ENCODE results near the gene MLN.

MLN gene

DNA sequence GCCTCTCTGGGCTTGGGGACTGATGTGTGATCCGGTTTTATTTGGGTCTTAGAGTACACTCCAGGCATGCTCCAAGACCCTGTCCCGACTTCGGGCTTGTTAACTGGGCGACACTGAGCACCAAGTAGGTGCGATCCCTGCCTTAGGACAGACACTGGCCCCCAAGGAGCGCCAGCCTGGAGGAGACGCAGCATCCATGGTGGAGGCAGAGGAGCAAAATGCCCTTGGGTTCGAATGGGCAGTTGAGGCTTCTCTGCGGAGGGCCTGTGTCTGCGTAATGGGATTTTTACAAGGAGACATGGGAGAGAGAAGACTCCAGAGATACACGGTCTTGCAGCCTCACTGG is 14.3 kb downstream of the MLN start:
- Histone ChIP-seq H3K4me3 (ENCODE audit: low read depth, low read length) (peak overlapping the region; percentile 21), H3K27me3 (no peaks in the 10 kb centered on the region), H3K9me3 (no peaks in the 10 kb centered on the region), H3K4me1 (peaks cover 6% of the 10 kb centered on the region; the same call in 1 of the 2 replicates), H3K36me3 (no peaks in the 10 kb centered on the region)
- TF ChIP-seq, protein P1, sequence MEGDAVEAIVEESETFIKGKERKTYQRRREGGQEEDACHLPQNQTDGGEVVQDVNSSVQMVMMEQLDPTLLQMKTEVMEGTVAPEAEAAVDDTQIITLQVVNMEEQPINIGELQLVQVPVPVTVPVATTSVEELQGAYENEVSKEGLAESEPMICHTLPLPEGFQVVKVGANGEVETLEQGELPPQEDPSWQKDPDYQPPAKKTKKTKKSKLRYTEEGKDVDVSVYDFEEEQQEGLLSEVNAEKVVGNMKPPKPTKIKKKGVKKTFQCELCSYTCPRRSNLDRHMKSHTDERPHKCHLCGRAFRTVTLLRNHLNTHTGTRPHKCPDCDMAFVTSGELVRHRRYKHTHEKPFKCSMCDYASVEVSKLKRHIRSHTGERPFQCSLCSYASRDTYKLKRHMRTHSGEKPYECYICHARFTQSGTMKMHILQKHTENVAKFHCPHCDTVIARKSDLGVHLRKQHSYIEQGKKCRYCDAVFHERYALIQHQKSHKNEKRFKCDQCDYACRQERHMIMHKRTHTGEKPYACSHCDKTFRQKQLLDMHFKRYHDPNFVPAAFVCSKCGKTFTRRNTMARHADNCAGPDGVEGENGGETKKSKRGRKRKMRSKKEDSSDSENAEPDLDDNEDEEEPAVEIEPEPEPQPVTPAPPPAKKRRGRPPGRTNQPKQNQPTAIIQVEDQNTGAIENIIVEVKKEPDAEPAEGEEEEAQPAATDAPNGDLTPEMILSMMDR (IDR thresholded peaks at IDR 0.05; ENCODE audit: low read depth, low read length), result no peak
- no peak for DNase-seq

DNA sequence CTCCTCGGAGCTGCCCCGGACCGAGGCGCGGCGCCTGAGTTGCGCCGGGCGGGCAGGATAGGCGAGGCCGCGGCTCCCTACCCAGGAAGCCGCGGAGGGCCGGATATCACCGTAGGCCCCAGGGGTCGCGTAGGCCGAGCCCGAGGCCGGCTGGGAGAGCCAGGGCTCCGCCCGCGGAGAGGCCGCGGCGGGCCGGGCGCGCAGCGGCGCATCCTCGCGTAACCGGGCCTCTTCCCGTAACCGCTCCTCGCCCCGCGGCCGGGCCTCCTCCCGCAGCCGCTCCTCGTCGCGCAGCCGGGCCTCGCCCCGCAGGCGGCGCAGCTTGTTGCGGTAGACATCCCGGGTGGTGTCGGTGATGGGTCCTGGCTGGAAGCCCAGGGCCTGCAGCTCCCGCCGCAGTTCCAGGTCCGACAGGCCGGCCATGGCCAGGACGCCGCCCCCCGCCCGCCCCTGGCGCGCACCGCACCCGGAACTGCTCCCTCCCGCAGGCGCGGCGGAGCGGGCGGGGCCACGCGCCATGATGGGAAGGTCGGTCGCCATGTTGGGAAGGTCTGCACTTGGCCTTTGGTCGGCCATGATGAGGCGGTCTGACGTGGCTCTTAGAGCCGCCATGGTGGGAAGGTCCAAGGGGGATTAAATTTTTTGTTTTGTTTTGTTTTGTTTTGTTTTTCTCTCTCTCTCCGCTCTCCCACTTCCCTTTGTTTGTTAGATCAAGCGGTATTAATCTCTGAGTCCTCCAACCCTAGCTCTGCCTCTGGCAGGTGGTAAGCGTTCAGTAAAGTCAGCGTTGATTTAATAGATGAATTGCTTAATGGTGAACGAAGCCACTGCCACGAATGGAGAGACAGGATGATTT is 14.9 kb downstream of the MLN start, which contains the start of gene LEMD2:
Gene LEMD2, minus strand, starts transcription at position 437 of the 856 bp plus-strand sequence. Its CDS starts 14 bp downstream, at position 423.
- TF ChIP-seq, protein P1 (IDR thresholded peaks at IDR 0.05; ENCODE audit: low read depth, low read length), result no peak
- Histone ChIP-seq H3K27me3 (no peaks in the 10 kb centered on the region), H3K4me3 (ENCODE audit: low read depth, low read length) (peak within 1 kb of the TSS; percentile 62), H3K4me1 (peaks cover 6% of the 10 kb centered on the region; the same call in 1 of the 2 replicates), H3K9me3 (no peaks in the 10 kb centered on the region), H3K36me3 (peaks cover 2% of the 10 kb centered on the region)
- peak; percentile 95 for DNase-seq

DNA sequence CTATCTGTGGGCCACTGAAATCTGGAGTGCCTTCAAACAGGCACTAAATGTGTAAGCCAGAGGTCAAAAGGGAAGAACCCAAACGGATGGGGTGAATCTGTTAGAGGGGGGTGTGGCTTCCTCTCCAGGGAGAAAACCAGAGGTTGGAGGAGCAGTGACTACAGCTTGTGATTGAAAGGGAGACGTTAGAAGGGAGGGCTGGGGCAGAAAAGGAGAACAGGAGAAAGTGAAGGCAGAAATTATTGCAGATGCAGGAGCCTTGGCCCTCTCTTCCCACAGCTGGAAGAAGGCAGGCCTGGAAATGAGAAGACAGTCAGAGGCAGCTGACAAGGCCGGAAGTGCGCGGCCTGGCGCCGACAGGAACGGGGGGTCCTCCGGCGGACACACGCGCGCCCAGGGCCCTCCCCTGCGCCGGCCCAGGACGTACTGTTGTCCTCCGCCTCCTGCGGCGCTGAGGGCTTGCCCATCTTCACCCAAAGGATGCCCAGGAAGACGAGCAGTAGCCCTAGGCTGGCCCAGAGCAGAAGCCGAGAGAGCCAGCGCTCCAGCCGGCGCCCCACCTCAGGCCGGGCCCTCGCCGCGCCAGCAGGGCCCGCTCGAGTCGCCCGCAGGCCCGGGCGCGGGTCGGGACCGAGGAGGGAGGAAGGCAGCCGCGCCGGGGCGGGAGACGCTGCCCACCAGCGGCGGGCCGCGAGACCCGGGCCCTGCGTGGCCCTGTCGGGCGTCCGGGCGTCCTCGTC is 15.7 kb downstream of the MLN start:
- H3K4me3 ChIP-seq (ENCODE audit: low read depth, low read length), result peak overlapping the region; percentile 62
- DNase-seq, result peak; percentile 72
- H3K27me3 ChIP-seq, result no peaks in the 10 kb centered on the region
- TF ChIP-seq, protein P1 (IDR thresholded peaks at IDR 0.05; ENCODE audit: low read depth, low read length), result no peak
- peaks cover 10% of the 10 kb centered on the region for H3K36me3 ChIP-seq
- H3K4me1 ChIP-seq, result peaks cover 6% of the 10 kb centered on the region; the same call in 1 of the 2 replicates
- no peaks in the 10 kb centered on the region for H3K9me3 ChIP-seq

DNA sequence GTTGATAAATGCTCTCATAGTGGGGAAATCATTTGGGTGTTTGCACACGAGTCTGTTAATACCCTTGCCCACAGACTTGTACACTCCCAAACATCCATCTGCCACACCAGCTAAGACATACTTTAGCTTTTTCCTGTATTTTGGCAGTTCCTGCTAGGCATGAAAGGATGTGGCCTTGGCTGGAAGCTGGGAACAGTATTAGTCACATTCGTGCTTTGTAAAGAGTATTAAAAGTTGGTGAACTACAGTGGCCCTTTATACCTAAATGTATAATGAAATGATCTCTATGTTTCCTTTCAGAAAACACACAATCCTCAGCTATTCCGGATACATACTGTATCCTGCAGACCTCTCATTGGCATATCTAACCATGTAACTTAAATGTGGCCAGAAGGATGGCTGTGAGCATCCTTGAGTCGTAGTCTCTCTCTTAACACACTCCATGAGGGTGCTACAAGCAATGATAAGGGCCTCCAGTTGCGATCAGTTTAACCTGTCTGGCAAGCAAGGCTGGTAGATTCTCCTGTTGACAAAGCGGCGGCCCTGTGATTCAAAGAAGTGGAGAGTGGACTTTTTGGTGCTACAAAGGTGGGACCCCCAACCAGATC is 16.4 kb downstream of the MLN start:
- Histone ChIP-seq H3K27me3 (no peaks in the 10 kb centered on the region), H3K36me3 (peaks cover 17% of the 10 kb centered on the region), H3K4me1 (peaks cover 5% of the 10 kb centered on the region; the same call in 1 of the 2 replicates), H3K4me3 (ENCODE audit: low read depth, low read length) (peak overlapping the region; percentile 62), H3K9me3 (no peaks in the 10 kb centered on the region)
- TF ChIP-seq, protein P1 (IDR thresholded peaks at IDR 0.05; ENCODE audit: low read depth, low read length), result no peak
- DNase-seq, result no peak

DNA sequence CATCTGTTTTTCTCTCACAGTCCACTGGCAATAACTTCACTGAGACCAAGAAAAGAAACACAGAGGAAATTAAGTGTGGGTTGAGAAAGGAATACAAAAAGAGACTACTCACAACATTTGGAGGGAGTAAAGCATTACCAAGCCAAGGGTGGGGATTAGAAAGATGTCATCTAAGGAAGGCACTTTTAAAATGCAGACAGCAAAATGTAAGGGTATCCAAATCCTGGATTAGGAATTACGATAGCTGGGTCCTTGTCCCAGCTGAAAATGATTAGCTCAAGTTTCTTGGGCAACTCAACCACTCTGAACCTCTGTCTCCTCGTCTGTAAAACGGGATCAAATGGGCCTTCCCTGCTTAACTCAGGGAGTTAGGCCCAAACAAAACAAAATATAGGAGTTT is 17.1 kb downstream of the MLN start:
- Histone ChIP-seq H3K36me3 (peaks cover 20% of the 10 kb centered on the region), H3K4me3 (ENCODE audit: low read depth, low read length) (no peak overlapping the region), H3K9me3 (no peaks in the 10 kb centered on the region), H3K4me1 (peaks cover 4% of the 10 kb centered on the region), H3K27me3 (no peaks in the 10 kb centered on the region)
- DNase-seq, result no peak
- TF ChIP-seq, protein P1 (IDR thresholded peaks at IDR 0.05; ENCODE audit: low read depth, low read length), result no peak
